ENCODE data around the gene PCDH12.

The PCDH12 gene

GRCh38 chr5:141897425-141897824, 60.6 kb downstream of the PCDH12 start:
- no peak overlapping the region for H2BK120ac ChIP-seq (ENCODE audit: low read depth, low read length)
- no peak overlapping the region for H3K14ac ChIP-seq (ENCODE audit: low read length in 2 of 2)
- no peak overlapping the region for H3K4ac ChIP-seq (ENCODE audit: low read depth in 1 of 2, low read length in 2 of 2)
- 97% methylated on average over 3 of the region's 4 CpGs for WGBS
- no peak overlapping the region for H2AK5ac ChIP-seq (ENCODE audit: low read length, severe bottlenecking)
- no peak overlapping the region for H3K9ac ChIP-seq (ENCODE audit: low read length)
- no peak overlapping the region for H3K18ac ChIP-seq (ENCODE audit: low read depth in 1 of 2, low read length in 2 of 2)
- H3K79me1 ChIP-seq (replicated peaks; ENCODE audit: low read length, poor library complexity, severe bottlenecking), result no peaks in the 10 kb centered on the region
- H2BK12ac ChIP-seq (ENCODE audit: low read length in 2 of 2), result no peak overlapping the region
- H2BK15ac ChIP-seq (ENCODE audit: low read depth, poor library complexity, severe bottlenecking), result no peak overlapping the region
- H3K27ac ChIP-seq (ENCODE audit: low read length, poor library complexity, severe bottlenecking), result no peak overlapping the region
- H3K36me3 ChIP-seq (ENCODE audit: control insufficient read depth in 1 of 2, insufficient read depth in 2 of 2, low read depth in 1 of 2, low read length in 2 of 2), result no peaks in the 10 kb centered on the region
- H3K23ac ChIP-seq (ENCODE audit: low read length in 2 of 2), result no peak overlapping the region
- H3K9me3 ChIP-seq (ENCODE audit: control insufficient read depth, low read length), result no peaks in the 10 kb centered on the region
- no peak overlapping the region for H2BK5ac ChIP-seq (ENCODE audit: low read depth, low read length, poor library complexity, severe bottlenecking)
- H3K4me2 ChIP-seq (ENCODE audit: low read length, poor library complexity, severe bottlenecking), result no peak overlapping the region
- no peaks in the 10 kb centered on the region for H3K4me1 ChIP-seq (ENCODE audit: control insufficient read depth, insufficient read depth, low read depth, low read length)
- H2AFZ ChIP-seq (ENCODE audit: low read depth, low read length), result no peak overlapping the region
- no peak overlapping the region for H4K91ac ChIP-seq (ENCODE audit: low read length)
- H3K27me3 ChIP-seq (ENCODE audit: control insufficient read depth in 1 of 2, insufficient read depth in 1 of 2, low read length in 2 of 2), result peaks cover 3 to 14% of the 10 kb centered on the region in 2 experiments
- no peak overlapping the region for H3K4me3 ChIP-seq (ENCODE audit: insufficient read depth in 1 of 2, low read depth in 1 of 2, low read length in 2 of 2)
- no peak overlapping the region for H4K8ac ChIP-seq (ENCODE audit: low read length)
- DNase-seq, result no peak

All from mesenchymal stem cell (in vitro differentiated cells and primary cell).